Prostate gland (tissue), 2 donors: Measurements from ENCODE around the gene DCP1B.

Experiments
- POLR2A ChIP-seq: fragments of 450-650 bp; IDR thresholded peaks from one replicate; pipeline ENCODE4 v1.6.1; 2016; ENCODE audit warnings: antibody characterized with exemption, mild to moderate bottlenecking
- POLR2AphosphoS5 ChIP-seq: sonication (generic); formaldehyde crosslinking; IDR thresholded peaks from one replicate; pipeline ENCODE4 v1.6.1; 2017; ENCODE audit warnings: antibody characterized with exemption
- TF ChIP-seq, protein P1 (sequence below), 4 experiments: fragments of 200-600 bp in 2 of 4; fragments of 450-650 bp in 2 of 4; sonication (generic) in 2 of 4; IDR thresholded peaks; 1 replicate in 3 of 4; 2 replicates in 1 of 4; pipeline ENCODE4 v1.5.1; 2016 to 2019; ENCODE audit warnings: antibody characterized with exemption in 4 of 4, mild to moderate bottlenecking in 2 of 4, moderate library complexity in 2 of 4

DNA sequence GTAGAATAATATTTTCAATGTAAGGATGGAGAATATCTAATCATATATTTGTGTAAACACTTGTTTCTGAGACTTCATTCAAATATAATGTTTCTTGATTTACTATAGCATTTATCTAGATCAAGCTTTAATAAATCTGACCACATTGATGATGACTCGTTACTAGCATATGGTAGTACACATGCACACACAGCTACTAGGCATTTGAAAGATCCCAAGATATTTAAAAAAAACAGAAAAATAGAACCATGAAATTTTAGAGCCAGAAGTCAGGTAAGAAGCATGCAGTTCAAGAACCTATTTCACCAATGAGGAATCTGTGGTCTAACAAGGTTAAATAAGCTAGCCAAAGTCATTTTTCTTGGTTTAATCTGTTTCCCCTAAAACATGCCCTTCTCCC, 32.0 kb downstream of the DCP1B start:
- TF ChIP-seq, protein P1, sequence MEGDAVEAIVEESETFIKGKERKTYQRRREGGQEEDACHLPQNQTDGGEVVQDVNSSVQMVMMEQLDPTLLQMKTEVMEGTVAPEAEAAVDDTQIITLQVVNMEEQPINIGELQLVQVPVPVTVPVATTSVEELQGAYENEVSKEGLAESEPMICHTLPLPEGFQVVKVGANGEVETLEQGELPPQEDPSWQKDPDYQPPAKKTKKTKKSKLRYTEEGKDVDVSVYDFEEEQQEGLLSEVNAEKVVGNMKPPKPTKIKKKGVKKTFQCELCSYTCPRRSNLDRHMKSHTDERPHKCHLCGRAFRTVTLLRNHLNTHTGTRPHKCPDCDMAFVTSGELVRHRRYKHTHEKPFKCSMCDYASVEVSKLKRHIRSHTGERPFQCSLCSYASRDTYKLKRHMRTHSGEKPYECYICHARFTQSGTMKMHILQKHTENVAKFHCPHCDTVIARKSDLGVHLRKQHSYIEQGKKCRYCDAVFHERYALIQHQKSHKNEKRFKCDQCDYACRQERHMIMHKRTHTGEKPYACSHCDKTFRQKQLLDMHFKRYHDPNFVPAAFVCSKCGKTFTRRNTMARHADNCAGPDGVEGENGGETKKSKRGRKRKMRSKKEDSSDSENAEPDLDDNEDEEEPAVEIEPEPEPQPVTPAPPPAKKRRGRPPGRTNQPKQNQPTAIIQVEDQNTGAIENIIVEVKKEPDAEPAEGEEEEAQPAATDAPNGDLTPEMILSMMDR (IDR thresholded peaks at IDR 0.05), result no peak
- TF ChIP-seq POLR2AphosphoS5, result no peak
- TF ChIP-seq POLR2A, result no peak
